Activated CD4-positive, alpha-beta T cell treated with anti-CD3 and anti-CD28 coated beads, Interleukin-2, amount 50 U/mL, for 4 hours (primary cell): ENCODE results near the gene FGD5.

Experiments
- DNase-seq, 2 experiments: peaks; one replicate each; pipeline ENCODE4 v3.0.0-alpha.2; 2020

FGD5 gene

DNA sequence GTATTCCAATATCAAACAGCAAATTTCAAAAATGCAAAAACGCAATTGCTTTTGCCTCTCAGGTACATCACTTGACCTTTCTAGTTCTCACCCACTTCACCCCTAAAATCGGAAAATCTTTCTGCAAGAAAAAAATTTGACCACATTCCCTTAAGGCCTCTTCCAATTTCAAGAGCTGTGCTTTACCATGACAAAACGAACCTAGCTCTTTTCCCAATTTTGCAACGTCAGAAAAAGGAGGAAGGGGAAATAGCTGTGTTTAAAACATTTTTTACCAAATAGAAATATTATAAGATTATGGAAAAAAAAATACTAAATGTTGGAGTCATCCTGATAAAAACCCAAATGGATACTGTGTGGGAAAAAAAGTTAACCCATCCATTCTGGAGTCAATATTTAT is 127.5 kb downstream of the FGD5 start:
- DNase-seq, result no peak

DNA sequence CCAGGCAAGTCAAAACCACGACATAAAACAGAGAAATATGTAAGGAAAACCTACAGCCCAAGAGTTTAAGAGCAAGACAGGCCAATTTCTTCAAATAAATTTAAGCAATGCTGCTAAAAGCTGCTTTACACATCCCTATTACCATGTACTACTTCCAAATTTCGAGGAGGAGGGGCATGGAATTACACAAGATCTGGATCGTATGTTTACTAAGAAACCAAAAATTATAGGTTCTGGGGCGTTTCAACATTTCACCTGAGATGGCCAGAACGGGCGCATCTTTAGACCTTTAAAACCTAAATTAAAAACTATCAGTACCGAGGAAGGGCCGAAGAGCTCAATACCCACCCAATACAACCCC is 128.0 kb downstream of the FGD5 start:
- DNase-seq, result no peak

DNA sequence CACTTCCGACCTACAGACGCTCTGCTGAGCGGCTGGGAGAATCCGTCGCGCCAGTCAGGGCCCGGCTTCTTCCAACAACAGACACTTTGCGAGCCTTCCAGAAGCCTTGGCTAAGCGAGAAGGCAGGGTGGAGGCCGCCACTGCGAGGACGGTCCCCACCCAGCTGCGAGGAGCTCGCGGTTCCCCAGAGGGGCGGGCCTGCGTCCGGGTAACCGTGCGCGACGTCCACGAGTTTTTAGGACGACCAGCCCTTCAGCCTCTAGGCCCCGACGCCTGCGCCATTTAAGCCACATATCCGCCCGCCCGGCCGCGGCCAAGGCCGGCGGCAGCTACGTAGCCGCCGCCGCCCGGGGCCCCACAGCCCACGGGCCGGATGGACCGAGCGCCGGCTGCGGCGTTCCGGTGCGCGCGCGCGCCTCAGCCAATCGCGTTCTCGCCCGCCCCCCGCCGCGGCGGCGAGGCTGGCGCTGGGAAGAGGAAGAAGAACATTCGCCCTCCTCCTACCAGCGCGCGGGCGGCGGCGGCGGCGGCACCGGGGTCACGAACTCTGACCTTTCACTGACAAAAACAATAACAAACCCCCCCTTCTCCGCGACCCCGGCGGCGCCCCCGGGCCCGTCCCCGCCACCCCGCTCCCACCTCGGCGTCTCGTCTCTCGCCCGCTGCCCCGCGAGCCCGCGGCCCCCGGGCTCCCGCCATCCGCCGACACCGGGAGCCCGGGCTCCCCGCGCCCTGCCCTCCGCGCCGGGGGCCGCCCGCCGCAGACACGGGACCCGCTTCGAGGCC is 128.5 kb downstream of the FGD5 start, which contains the start of gene NR2C2:
TSS of gene NR2C2 (plus strand) at position 484 of the 786 bp plus-strand sequence. CDS start 56,332 bp downstream, outside the sequence.
- DNase-seq, result peak; percentile 84

DNA sequence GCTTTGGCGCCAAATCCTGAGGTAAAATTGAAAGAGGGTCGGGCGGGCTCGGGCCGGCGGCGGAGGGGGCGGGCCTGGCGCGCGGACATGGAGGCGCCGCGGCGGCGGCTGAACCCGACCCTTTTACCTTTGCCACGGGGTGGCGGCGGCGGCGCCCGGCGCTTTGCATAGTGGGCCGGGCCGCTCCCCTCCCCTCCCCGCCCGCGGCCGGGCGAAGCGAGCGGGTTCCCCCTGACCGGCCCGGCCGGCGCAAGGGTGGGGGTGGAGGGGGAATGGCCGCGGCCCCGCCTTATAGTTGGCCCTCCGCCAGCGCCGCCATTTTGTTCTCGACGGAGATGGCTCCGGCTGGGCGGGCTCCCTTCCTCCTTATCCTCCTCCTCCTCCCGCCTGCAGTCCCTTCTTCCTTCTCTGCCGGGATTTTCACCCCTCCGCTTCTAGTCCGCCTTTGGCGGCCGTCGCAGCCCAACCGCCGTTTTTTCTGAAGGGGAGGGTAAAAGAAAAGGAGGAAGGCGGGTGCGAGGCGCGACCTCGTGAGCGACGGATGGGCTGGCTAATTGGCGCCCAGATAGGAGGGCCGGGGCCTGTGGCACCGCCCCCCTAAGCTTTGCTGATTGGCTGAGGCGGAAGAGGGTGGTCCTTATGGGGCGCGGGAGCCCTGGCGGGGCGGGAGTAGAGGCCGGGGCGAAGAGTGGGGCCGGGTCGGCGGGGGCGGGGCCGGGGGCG is 129.3 kb downstream of the FGD5 start:
- DNase-seq, result peak; percentile 93 to 94

DNA sequence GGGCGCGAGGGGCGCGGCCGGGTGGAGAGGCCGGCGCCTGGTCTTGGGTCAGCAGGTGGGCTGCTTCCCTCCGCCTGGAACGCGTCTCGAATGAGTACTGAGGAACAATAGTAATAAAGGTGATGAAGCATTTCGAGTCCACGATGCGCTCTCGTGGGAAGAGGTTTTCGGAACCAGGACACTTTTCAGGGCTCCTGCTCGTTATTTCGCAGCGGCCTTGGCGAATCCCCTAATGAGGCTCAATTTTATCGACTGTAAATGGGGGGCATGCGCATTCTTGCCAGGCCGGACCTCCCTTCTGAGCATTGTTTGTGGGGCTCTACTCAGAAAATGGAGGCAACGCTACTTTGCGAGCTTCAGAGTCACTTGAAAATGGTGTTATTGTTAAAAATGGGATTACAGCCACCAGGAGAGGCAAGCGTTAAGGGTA is 129.9 kb downstream of the FGD5 start:
- DNase-seq, result no peak

DNA sequence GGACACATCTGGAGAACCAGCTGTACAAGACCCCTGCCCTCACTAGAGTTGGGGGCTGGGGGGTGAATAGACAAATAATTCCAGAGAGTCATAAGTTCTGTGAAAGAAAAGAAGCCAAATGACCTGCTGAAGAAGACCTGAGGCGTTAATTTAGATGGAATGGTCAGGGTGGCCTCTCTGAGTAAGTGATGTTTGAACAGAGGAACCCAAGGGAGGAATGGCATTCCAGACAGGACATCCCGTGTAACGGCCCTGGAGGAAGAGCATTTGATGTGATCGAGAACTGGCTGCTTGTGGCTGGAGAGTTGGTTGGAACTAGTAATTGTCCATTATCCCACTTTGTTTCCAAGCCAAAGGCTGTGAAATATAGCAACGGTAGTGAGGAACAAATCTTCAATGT is 130.4 kb downstream of the FGD5 start:
- no peak for DNase-seq

DNA sequence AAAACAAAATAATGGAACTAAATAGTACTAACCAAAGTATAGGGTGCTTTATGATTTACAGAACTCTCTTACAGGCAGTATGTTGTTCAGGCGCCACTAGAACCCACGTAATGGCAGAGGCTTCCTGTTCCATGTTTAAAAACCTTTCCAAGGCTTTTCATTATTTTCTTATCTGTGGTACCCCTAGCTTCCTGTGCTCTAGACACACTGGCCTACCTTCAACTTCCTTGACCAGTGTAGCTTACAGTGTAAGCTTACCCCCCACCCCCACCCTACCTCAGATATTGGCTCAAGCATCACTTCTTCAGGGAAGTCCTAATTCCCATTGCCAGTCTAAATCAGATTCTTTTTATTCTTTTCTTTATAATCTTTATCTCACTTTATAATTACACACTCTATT is 131.5 kb downstream of the FGD5 start:
- no peak for DNase-seq

DNA sequence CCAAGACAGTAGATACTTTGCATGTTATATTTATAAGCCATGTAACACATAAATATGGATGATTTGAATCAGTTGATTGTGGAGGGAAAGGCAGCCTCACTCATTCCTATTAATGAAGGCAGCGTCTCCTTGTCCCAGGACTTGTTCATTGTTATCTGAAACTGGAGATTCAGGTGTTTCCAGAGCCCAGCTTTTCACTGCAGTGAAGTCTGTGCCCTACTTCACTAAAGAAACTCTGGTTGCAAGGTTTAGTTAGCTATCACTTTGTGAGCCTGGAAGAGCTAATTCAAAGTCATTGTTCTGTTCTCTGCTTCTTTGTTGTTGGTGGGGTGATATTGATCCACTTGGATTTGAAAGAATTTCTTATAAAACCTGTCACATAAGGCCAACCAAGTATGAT is 138.4 kb downstream of the FGD5 start:
- DNase-seq, result no peak

DNA sequence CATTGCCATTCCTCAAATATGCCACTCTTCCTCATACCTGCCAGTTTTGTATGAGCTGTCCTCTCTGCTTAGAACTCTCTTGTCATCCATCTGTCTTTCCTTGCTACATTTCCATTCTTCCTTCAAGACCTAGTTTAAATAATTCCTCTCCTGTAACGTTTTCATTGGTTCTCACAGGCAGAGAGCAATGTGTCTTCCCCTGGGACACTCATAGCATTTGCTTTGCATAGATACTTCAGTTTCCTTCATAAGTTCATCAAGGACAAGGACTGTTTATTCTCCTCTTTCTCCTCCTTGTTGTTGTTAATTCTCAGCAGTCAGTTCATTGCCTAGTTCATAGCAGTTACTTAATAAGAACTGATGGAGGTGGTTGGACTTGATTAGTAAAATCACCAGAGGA is 139.2 kb downstream of the FGD5 start:
- DNase-seq, result no peak

DNA sequence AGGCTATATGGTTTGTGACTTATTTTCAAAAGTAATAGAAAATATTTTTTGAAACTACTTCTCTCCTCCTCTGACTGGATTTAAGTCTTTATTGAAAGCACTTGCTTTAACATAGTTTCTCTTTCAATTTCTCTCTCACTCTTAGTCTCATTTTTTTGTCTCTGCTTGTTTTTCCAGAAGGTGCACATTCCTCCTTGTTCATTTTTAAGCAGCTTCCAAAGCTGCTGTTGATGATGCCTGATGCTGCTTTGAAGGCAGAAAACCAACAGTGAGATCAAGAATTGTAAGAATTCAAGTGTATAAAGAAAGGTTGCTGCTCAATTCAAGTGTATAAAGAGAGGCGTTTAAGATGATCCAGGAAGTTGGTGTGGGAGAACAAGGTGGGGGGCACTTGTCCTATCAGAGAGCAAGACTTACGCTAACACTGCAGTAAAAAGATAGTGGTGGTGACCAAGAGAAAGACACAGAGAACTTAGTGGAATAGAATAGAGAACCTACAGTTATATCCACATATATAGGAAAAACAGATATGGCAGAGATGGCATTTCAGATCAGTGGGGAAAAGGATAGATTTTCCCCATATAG is 140.7 kb downstream of the FGD5 start:
- no peak for DNase-seq

DNA sequence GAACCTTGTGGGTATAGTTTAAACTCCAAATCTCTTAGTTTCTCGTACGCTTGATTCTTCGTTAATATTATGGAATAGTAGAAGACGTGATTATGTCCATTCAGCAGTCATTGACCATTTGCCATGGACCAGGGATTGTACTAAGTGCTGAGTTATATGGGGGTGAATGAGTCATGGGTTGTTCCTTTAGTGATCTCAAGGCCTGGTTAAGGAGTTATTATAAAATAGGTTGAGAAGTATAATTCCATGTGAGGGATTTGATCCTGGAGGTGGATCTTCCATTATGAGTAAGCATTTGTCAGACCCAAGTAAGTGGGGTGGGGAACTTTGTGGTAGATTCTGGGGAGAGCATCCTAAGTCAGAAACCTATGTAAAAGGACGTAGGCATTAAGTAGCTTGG is 144.0 kb downstream of the FGD5 start:
- DNase-seq, result no peak

DNA sequence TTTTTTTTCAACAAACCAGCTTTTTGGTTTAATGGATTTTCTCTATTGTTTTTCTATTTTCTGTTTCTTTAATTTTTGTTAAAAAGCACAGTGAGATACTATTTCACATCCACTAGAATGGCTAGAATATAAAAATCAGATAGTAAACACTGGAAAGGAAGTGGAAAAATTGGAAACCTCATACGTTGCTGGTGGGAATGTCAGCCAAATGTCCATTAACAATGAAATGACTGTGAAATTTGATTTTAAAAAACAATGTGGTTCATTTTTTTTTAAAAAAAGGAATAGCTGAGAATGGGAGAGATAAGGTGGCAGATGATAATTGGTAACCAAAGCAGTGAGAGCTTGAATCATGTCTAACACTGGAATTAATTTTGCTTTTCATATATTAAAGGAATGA is 148.5 kb downstream of the FGD5 start:
- no peak for DNase-seq

DNA sequence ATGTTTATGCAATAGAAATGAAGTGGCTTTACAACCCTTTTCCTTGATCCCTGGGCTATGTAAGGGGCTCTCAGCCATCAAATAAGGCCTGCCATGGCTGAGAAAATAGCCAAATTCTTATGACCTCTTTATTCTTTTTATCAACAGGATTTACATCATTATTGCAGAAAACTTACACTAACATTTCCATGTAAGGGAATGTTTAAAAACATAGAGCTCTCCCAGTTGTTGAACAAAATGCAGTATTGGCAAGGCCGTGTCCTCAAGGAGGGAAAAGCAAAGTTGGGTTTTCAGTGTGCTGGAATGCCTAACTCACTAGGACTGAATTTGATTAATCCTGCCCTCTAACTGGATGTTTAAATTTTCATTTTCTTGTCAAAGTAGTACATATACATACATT is 150.9 kb downstream of the FGD5 start:
- no peak for DNase-seq

DNA sequence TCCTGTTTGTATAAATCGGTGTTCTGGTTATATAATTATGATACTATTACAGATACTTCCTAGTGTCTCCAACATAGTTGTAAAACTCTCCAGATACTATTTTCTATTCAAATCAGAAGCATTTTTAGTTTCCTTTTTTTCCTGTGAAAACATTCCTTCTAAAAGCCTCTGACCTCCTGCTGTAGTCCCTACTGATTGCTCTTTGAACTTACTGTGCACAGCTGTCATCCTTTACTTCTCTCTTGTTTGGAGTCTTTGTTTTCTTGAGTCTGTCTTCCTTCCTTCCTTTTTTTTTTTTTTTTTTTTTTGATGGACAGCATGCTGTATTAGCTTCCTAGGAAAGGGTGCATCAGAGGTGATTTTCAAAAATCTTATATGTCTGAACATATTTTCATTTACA is 157.6 kb downstream of the FGD5 start:
- no peak for DNase-seq

DNA sequence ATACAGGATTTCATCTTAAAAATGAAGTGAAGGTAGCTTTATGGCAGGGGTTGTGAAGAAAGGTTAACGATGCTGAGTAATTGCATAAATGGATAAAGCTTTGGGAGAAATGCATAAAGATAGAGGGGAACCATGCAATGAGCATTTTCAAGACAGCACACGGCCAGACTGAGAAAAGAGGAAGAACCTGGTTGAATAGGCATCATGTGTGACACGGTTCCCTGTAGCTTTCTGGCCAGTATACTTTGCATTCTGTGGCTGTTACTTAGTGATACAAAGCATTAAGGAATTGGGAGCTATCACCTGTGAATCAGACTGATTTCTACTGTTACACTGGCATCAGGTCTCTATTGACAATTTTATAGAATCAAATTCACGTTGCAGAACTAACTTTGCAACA is 161.9 kb downstream of the FGD5 start:
- no peak for DNase-seq
